HPDE6-E6E7 (cell line): ENCODE measurements around the gene ZNF407.

Experiments used
- DNase-seq: peaks from one replicate; pipeline ENCODE4 v3.0.0; 2011; ENCODE audit warnings: missing footprints; ENCODE audit errors: extremely low spot score

Gene ZNF407

GRCh38 chr18:75048776-75049454, 451.2 kb downstream of the ZNF407 start:
- no peak for DNase-seq

GRCh38 chr18:75049455-75049789, 451.8 kb downstream of the ZNF407 start:
- no peak for DNase-seq

GRCh38 chr18:75051757-75052156, 454.1 kb downstream of the ZNF407 start:
- DNase-seq = no peak

GRCh38 chr18:75052475-75052874, 454.8 kb downstream of the ZNF407 start:
- no peak for DNase-seq

- no peak for DNase-seq
Observed at GRCh38 chr18:75053028-75053629, 455.5 kb downstream of the ZNF407 start.

GRCh38 chr18:75054046-75054445, 456.4 kb downstream of the ZNF407 start:
- DNase-seq = no peak

- no peak for DNase-seq
Observed at GRCh38 chr18:75054611-75055010, 456.9 kb downstream of the ZNF407 start.

- DNase-seq = no peak
Observed at GRCh38 chr18:75057169-75057960, 459.7 kb downstream of the ZNF407 start.

- DNase-seq = no peak
Observed at GRCh38 chr18:75060185-75060584, 462.5 kb downstream of the ZNF407 start.

- no peak for DNase-seq
Observed at GRCh38 chr18:75062297-75062886, 464.7 kb downstream of the ZNF407 start.

GRCh38 chr18:75063196-75063595, 465.5 kb downstream of the ZNF407 start:
- DNase-seq = no peak

GRCh38 chr18:75063615-75064512, 466.2 kb downstream of the ZNF407 start:
- no peak for DNase-seq

GRCh38 chr18:75064513-75064905, 466.8 kb downstream of the ZNF407 start:
- no peak for DNase-seq

- DNase-seq = no peak
Observed at GRCh38 chr18:75065251-75066000, 467.8 kb downstream of the ZNF407 start.

GRCh38 chr18:75066021-75066880, 468.6 kb downstream of the ZNF407 start:
- no peak for DNase-seq

- no peak for DNase-seq
Observed at GRCh38 chr18:75066936-75067335, 469.3 kb downstream of the ZNF407 start.

GRCh38 chr18:75067996-75068645, 470.5 kb downstream of the ZNF407 start:
- no peak for DNase-seq

- DNase-seq = no peak
Observed at GRCh38 chr18:75068682-75069435, 471.2 kb downstream of the ZNF407 start.

- DNase-seq = no peak
Observed at GRCh38 chr18:75070235-75070624, 472.6 kb downstream of the ZNF407 start.
